B cell (primary cell): Measurements from ENCODE around the gene PGAM5. TPM values are rescaled to one million over a fixed set of nuclear protein-coding genes. Genes with fewer than 3 reads are reported as not detected.

Experiments
- ATAC-seq: fragments of 200-7000 bp; cut with Tn5 transposase; one replicate; pipeline ENCODE4 v1.10.0; 2021; ENCODE audit warnings: low read depth, mild to moderate bottlenecking, moderate number of reproducible peaks, moderate library complexity
- CTCF ChIA-PET: fragments of 350-600 bp; sonication (Branson Sonifier 250); formaldehyde crosslinking; loops from one replicate; lab custom pipeline; 2021; ENCODE audit warnings: antibody characterized with exemption, inconsistent platforms; lab: Charles Lee
- POLR2A ChIA-PET: fragments of 350-600 bp; sonication (Branson Sonifier 250); formaldehyde crosslinking; loops from one replicate; lab custom pipeline; 2021; ENCODE audit warnings: antibody characterized with exemption; lab: Charles Lee
- DNase-seq: peaks from one replicate; pipeline ENCODE4 v3.0.0; 2013
- H2AFZ ChIP-seq: 2 replicates; pipeline ENCODE4 v1.6.1; 2012; ENCODE audit warnings: mild to moderate bottlenecking, low read depth, low read length; ENCODE audit not compliant: insufficient read depth, poor library complexity, severe bottlenecking
- H3K27ac ChIP-seq, 2 donors: 1 replicate in 1 of 2; 2 replicates in 1 of 2; pipeline ENCODE4 v1.5.1; 2012 to 2013; ENCODE audit warnings: low read length in 2 of 2, mild to moderate bottlenecking in 2 of 2, moderate library complexity in 1 of 2
- H3K27me3 ChIP-seq, 4 experiments: fragments of 200-600 bp in 1 of 4; sonication (generic) in 1 of 4; replicated peaks in 1 of 4; 1 replicate in 2 of 4; 2 replicates in 2 of 4; pipeline versions ENCODE4 v1.6.1 to v1.7.0; 2013 to 2016; ENCODE audit warnings: low read length in 3 of 4, mild to moderate bottlenecking in 2 of 4, mixed read lengths in 1 of 4, moderate library complexity in 1 of 4; ENCODE audit not compliant: insufficient read depth in 4 of 4, control insufficient read depth in 3 of 4; ENCODE audit errors: control extremely low read depth in 1 of 4
- H3K36me3 ChIP-seq, 2 experiments: replicated peaks in 1 of 2; 1 replicate in 1 of 2; 2 replicates in 1 of 2; pipeline versions ENCODE4 v1.6.1 to v1.7.1; 2013; ENCODE audit warnings: low read length in 1 of 2; ENCODE audit not compliant: insufficient read depth in 2 of 2, control insufficient read depth in 1 of 2; ENCODE audit errors: control extremely low read depth in 1 of 2, extremely low read depth in 1 of 2
- H3K4me1 ChIP-seq, 2 donors: fragments of 200-600 bp in 1 of 2; sonication (generic) in 1 of 2; 1 replicate in 1 of 2; 2 replicates in 1 of 2; pipeline versions ENCODE4 v1.5.1 to v1.6.1; 2013 to 2017; ENCODE audit warnings: low read length in 2 of 2; ENCODE audit not compliant: control insufficient read depth in 2 of 2, insufficient read depth in 2 of 2
- H3K4me2 ChIP-seq: replicated peaks from 2 replicates; pipeline ENCODE3; 2012; ENCODE audit warnings: mild to moderate bottlenecking, low read depth, low read length; ENCODE audit not compliant: poor library complexity, severe bottlenecking
- H3K4me3 ChIP-seq, 5 experiments: fragments of 200-600 bp in 1 of 5; sonication (generic) in 1 of 5; 1 replicate in 3 of 5; 2 replicates in 2 of 5; pipeline versions ENCODE4 v1.5.1 to v1.7.0; 2011 to 2016; ENCODE audit warnings: low read length in 4 of 5, mild to moderate bottlenecking in 4 of 5, low read depth in 2 of 5, control low read depth in 1 of 5, moderate library complexity in 1 of 5; ENCODE audit not compliant: insufficient read depth in 1 of 5; ENCODE audit errors: control extremely low read depth in 1 of 5, extremely low read depth in 1 of 5
- H3K79me2 ChIP-seq: fragments of 200-600 bp; sonication (generic); one replicate; pipeline ENCODE4 v1.6.0; 2016; ENCODE audit warnings: low read length; ENCODE audit not compliant: control insufficient read depth, insufficient read depth
- H3K9ac ChIP-seq: fragments of 200-600 bp; sonication (generic); 2 replicates; pipeline ENCODE4 v1.6.1; 2017; ENCODE audit warnings: mild to moderate bottlenecking, low read length, moderate library complexity
- H3K9me3 ChIP-seq, 3 donors: one replicate each; pipeline versions ENCODE4 v1.6.1 to v1.7.1; 2013; ENCODE audit warnings: low read length in 2 of 3; ENCODE audit not compliant: control insufficient read depth in 2 of 3, insufficient read depth in 1 of 3; ENCODE audit errors: control extremely low read depth in 1 of 3
- H4K20me1 ChIP-seq: 2 replicates; pipeline ENCODE4 v1.6.0; 2012; ENCODE audit warnings: mild to moderate bottlenecking, low read length; ENCODE audit not compliant: insufficient read depth, control insufficient read depth, poor library complexity, severe bottlenecking
- H3K27ac Mint-ChIP-seq: one replicate; pipeline ENCODE4 v1.8.0; 2021; ENCODE audit warnings: mixed read lengths
- H3K27me3 Mint-ChIP-seq: one replicate; pipeline ENCODE4 v1.8.0; 2021; ENCODE audit warnings: mixed read lengths
- H3K4me1 Mint-ChIP-seq: one replicate; pipeline ENCODE4 v1.8.0; 2021; ENCODE audit warnings: mixed read lengths
- H3K4me3 Mint-ChIP-seq: one replicate; pipeline ENCODE4 v1.8.0; 2021; ENCODE audit warnings: mixed read lengths
- H3K9me3 Mint-ChIP-seq: one replicate; pipeline ENCODE4 v1.8.0; 2022; ENCODE audit warnings: mixed read lengths; ENCODE audit not compliant: insufficient read depth
- EZH2 ChIP-seq: IDR thresholded peaks from 2 replicates; pipeline ENCODE4 v1.6.1; 2012; ENCODE audit warnings: borderline replicate concordance, low read depth, mild to moderate bottlenecking, moderate library complexity, low read length; ENCODE audit not compliant: insufficient read depth, poor library complexity, severe bottlenecking
- WGBS: methylation state at CpG from one replicate; pipeline ENCODE4 v1.1.5; 2013; ENCODE audit warnings: missing lambda C conversion rate; ENCODE audit not compliant: insufficient coverage; 5-methylcytosine and 5-hydroxymethylcytosine counted together
- intact Hi-C: fragments of 100-400 bp; cut with micrococcal nuclease; formaldehyde crosslinking; loops from one replicate; pipeline ENCODE4 v1.10.0; 2022
- polyA plus RNA-seq: library from polyadenylated mRNA; depleted of rRNA; stranded (reverse); fragments of >200 nt; gene quantifications from 2 replicates; pipeline ENCODE4 v1.2.3, GENCODE V29; 2012
- small RNA-seq: library from RNA; depleted of rRNA; stranded (forward); fragments of <200 nt; gene quantifications from one replicate; pipeline ENCODE3, GENCODE V24; 2012; ENCODE audit warnings: low replicate concordance, low read depth; ENCODE audit not compliant: insufficient read length
- total RNA-seq, 2 donors: library from RNA; stranded (reverse); fragments of 120-200 nt in 1 of 2; gene quantifications; 1 replicate in 1 of 2; 2 replicates in 1 of 2; pipeline versions ENCODE4 v1.2.3 to v1.2.4, GENCODE V29; 2013 to 2022
- TF ChIP-seq, protein P1 (sequence below): fragments of 200-600 bp; IDR thresholded peaks from one replicate; pipeline ENCODE4 v1.8.0; 2022; ENCODE audit warnings: antibody characterized with exemption, mild to moderate bottlenecking

PGAM5 gene
- total and polyA plus RNA-seq, 2 donors (not counting 1 experiment from before 2014, with no cell fraction given) = 14.6 to 29.9 TPM

DNA sequence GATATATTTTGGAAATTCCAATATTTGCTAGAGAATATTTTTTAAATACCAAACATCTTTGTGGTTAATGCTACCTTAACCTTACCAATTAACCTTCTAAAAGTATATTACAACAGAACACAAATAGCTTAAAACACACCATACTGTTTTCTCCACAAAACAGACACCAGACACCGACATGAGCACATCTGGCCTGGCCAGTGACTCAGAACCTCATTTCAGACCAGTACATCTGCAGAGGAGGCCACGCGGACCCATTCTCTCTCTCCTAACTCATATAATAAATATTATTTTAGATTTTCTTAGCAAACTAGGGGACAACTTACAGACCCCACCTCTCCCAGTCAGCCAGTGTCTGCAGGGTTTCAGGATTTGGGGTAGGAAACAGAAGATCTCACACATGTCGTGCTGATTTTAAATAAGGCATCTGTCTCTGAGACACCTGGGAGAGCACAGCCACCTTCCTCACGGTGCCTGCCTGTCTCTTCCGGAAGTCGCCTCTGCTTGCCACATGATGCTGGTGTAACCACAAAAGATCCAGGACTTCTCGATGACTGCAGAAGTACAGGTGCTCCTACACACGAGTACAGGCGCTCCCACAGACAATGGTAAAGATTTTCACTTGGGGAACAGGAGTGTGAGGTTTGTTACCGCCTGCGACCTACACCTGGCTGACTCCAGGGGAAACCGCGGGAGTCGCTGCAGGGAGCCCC lies 60.6 kb downstream of the PGAM5 start:
- no peaks in the 10 kb centered on the region for H3K27me3 ChIP-seq
- ChIA-PET POLR2A (interaction anchor here (1.3 to 3.3 kb wide), 3 partner anchors 9 to 58 kb away, joined by 3 to 10 read pairs (median 10); partner anchors contain the start of gene GOLGA3), CTCF (no interaction called here)
- peaks cover 60 to 76% of the 10 kb centered on the region in 2 donors for H3K4me1 ChIP-seq
- Mint-ChIP-seq H3K4me1 (peaks cover 61% of the 10 kb centered on the region), H3K27ac (peak overlapping the region; percentile 88), H3K4me3 (peak overlapping the region; percentile 69), H3K27me3 (no peaks in the 10 kb centered on the region), H3K9me3 (no peaks in the 10 kb centered on the region)
- H4K20me1 ChIP-seq = peaks cover 4% of the 10 kb centered on the region
- H3K27ac ChIP-seq = peak overlapping the region; percentile 87 to 89
- H3K9me3 ChIP-seq = peaks cover 0 to 8% (median 0%) of the 10 kb centered on the region in 3 donors
- peak; percentile 87 for DNase-seq
- H3K36me3 ChIP-seq = peaks cover 7 to 27% of the 10 kb centered on the region in 2 experiments
- H3K4me2 ChIP-seq = peak overlapping the region; percentile 74
- peaks cover 4% of the 10 kb centered on the region for H3K79me2 ChIP-seq
- intact Hi-C loops = loop anchor here (2.0 to 5.0 kb wide), 2 partner anchors 50 to 361 kb away; partner anchors contain the start of genes ZNF10 and ZNF891
- peak; percentile 56 for ATAC-seq
- H3K9ac ChIP-seq = peak overlapping the region; percentile 47
- H2AFZ ChIP-seq = no peak overlapping the region
- 8% methylated on average over 12 of the region's 15 CpGs for WGBS
- H3K4me3 ChIP-seq = peak overlapping the region in 4 of 5 experiments; percentile 7 to 31 (median 16)
- TF ChIP-seq, protein P1, sequence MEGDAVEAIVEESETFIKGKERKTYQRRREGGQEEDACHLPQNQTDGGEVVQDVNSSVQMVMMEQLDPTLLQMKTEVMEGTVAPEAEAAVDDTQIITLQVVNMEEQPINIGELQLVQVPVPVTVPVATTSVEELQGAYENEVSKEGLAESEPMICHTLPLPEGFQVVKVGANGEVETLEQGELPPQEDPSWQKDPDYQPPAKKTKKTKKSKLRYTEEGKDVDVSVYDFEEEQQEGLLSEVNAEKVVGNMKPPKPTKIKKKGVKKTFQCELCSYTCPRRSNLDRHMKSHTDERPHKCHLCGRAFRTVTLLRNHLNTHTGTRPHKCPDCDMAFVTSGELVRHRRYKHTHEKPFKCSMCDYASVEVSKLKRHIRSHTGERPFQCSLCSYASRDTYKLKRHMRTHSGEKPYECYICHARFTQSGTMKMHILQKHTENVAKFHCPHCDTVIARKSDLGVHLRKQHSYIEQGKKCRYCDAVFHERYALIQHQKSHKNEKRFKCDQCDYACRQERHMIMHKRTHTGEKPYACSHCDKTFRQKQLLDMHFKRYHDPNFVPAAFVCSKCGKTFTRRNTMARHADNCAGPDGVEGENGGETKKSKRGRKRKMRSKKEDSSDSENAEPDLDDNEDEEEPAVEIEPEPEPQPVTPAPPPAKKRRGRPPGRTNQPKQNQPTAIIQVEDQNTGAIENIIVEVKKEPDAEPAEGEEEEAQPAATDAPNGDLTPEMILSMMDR = no peak
- no peak for TF ChIP-seq EZH2

Small RNAs within 50 kb of the gene (small RNA-seq; reads per million reads assigned to genes)
- not detected for gene RNA5SP379

Other genes with a start within 250 kb of the PGAM5 start
- 112 and 121 TPM in 2 replicates for gene FBRSL1, start 220.7 kb upstream of the PGAM5 start, total RNA-seq
- gene FBRSL1, start 220.7 kb upstream of the PGAM5 start, polyA plus RNA-seq = 62.6 and 64.6 TPM in 2 replicates
- gene LRCOL1, start 100.3 kb upstream of the PGAM5 start, total RNA-seq = not detected in 2 replicates
- not detected in 2 replicates for gene LRCOL1, start 100.3 kb upstream of the PGAM5 start, polyA plus RNA-seq
- not detected in 2 replicates for gene P2RX2, start 92.1 kb upstream of the PGAM5 start, total RNA-seq
- not detected in 2 replicates for gene P2RX2, start 92.1 kb upstream of the PGAM5 start, polyA plus RNA-seq
- gene POLE, start 23.5 kb upstream of the PGAM5 start, total RNA-seq = 62.0 and 69.1 TPM in 2 replicates
- 32.0 and 35.8 TPM in 2 replicates for gene POLE, start 23.5 kb upstream of the PGAM5 start, polyA plus RNA-seq
- 6.7 and 10.2 TPM in 2 replicates for gene PXMP2, start 23.3 kb upstream of the PGAM5 start, total RNA-seq
- 3.8 and 4.3 TPM in 2 replicates for gene PXMP2, start 23.3 kb upstream of the PGAM5 start, polyA plus RNA-seq
- 148 and 158 TPM in 2 replicates for gene ANKLE2, start 51.0 kb downstream of the PGAM5 start, total RNA-seq
- 102 and 105 TPM in 2 replicates for gene ANKLE2, start 51.0 kb downstream of the PGAM5 start, polyA plus RNA-seq
- gene GOLGA3, start 118.0 kb downstream of the PGAM5 start, total RNA-seq = 66.0 and 68.9 TPM in 2 replicates
- gene GOLGA3, start 118.0 kb downstream of the PGAM5 start, polyA plus RNA-seq = 27.7 and 32.7 TPM in 2 replicates
- gene CHFR, start 176.8 kb downstream of the PGAM5 start, total RNA-seq = 92.5 and 105 TPM in 2 replicates
- gene CHFR, start 176.8 kb downstream of the PGAM5 start, polyA plus RNA-seq = 83.8 and 89.0 TPM in 2 replicates
- gene ZNF605, start 245.5 kb downstream of the PGAM5 start, total RNA-seq = 19.7 and 21.7 TPM in 2 replicates
- 6.0 and 8.7 TPM in 2 replicates for gene ZNF605, start 245.5 kb downstream of the PGAM5 start, polyA plus RNA-seq